Measurements from ENCODE around the gene LINGO3.

DNA sequence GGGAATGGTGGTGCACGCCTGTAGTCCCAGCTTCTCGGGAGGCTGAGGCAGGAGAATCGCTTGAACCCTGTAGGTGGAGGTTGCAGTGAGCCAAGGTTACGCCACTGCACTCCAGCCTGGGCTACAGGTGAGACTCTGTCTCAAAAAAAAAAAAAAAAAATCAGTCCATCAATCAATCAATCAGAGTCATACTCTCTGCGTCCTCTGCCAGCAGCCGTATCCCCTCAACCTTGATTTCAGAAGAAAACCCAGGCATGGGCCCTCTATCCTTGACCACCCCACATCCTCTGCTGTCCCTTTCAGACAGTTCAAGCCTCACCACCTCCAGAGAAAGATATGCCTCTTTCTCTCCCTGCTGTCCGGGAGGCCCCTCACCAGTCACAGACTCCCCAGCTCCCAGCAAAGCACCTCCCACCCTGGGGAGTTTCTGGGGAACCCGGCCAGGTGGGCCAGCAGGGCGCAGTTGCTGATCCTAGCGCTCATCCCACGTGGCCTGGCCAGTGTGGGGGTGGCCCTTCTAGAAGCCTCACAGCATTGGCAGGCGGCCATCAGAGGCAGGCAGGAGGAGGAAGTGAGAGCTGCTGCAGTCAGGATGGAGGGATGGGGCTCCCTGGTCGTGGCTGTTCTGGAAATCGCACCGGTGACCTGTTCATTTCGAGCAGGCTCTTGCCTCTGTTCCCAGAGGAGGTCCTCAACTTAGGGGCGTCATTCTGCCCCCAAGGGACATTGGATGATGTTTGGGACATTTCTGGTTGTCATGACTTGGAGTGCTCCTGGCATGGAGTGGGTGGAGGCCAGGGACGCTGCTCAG lies 41.6 kb downstream of the LINGO3 start:
- TF ChIP-seq ZNF114 (CRISPR knock-in tag; IDR thresholded peaks at IDR 0.05) (no peak), EZH2 (IDR thresholded peaks at IDR 0.05; ENCODE audit: low read depth, unreplicated experiment) (no peak), POLR2AphosphoS5 (IDR thresholded peaks at IDR 0.05; ENCODE audit: low read depth) (no peak), EZH2phosphoT487 (IDR thresholded peaks at IDR 0.05; ENCODE audit: unreplicated experiment) (no peak), ZNF331 (CRISPR knock-in tag; IDR thresholded peaks at IDR 0.05; ENCODE audit: low read depth) (no peak), CREB1 (CRISPR knock-in tag; IDR thresholded peaks at IDR 0.05; ENCODE audit: low read depth) (no peak), JUNB (IDR thresholded peaks at IDR 0.05; ENCODE audit: unreplicated experiment) (no peak), STAT1 (IDR thresholded peaks at IDR 0.05; ENCODE audit: unreplicated experiment) (no peak), NANOG (IDR thresholded peaks at IDR 0.05; ENCODE audit: borderline replicate concordance) (no peak)
- TF ChIP-seq, protein P1, sequence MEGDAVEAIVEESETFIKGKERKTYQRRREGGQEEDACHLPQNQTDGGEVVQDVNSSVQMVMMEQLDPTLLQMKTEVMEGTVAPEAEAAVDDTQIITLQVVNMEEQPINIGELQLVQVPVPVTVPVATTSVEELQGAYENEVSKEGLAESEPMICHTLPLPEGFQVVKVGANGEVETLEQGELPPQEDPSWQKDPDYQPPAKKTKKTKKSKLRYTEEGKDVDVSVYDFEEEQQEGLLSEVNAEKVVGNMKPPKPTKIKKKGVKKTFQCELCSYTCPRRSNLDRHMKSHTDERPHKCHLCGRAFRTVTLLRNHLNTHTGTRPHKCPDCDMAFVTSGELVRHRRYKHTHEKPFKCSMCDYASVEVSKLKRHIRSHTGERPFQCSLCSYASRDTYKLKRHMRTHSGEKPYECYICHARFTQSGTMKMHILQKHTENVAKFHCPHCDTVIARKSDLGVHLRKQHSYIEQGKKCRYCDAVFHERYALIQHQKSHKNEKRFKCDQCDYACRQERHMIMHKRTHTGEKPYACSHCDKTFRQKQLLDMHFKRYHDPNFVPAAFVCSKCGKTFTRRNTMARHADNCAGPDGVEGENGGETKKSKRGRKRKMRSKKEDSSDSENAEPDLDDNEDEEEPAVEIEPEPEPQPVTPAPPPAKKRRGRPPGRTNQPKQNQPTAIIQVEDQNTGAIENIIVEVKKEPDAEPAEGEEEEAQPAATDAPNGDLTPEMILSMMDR (conservative IDR thresholded peaks at IDR 0.05; ENCODE audit: low read depth in 2 of 2): no peak
- TF ChIP-seq, protein P2, sequence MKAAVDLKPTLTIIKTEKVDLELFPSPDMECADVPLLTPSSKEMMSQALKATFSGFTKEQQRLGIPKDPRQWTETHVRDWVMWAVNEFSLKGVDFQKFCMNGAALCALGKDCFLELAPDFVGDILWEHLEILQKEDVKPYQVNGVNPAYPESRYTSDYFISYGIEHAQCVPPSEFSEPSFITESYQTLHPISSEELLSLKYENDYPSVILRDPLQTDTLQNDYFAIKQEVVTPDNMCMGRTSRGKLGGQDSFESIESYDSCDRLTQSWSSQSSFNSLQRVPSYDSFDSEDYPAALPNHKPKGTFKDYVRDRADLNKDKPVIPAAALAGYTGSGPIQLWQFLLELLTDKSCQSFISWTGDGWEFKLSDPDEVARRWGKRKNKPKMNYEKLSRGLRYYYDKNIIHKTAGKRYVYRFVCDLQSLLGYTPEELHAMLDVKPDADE (IDR thresholded peaks at IDR 0.05): no peak
- TF ChIP-seq, protein P3, sequence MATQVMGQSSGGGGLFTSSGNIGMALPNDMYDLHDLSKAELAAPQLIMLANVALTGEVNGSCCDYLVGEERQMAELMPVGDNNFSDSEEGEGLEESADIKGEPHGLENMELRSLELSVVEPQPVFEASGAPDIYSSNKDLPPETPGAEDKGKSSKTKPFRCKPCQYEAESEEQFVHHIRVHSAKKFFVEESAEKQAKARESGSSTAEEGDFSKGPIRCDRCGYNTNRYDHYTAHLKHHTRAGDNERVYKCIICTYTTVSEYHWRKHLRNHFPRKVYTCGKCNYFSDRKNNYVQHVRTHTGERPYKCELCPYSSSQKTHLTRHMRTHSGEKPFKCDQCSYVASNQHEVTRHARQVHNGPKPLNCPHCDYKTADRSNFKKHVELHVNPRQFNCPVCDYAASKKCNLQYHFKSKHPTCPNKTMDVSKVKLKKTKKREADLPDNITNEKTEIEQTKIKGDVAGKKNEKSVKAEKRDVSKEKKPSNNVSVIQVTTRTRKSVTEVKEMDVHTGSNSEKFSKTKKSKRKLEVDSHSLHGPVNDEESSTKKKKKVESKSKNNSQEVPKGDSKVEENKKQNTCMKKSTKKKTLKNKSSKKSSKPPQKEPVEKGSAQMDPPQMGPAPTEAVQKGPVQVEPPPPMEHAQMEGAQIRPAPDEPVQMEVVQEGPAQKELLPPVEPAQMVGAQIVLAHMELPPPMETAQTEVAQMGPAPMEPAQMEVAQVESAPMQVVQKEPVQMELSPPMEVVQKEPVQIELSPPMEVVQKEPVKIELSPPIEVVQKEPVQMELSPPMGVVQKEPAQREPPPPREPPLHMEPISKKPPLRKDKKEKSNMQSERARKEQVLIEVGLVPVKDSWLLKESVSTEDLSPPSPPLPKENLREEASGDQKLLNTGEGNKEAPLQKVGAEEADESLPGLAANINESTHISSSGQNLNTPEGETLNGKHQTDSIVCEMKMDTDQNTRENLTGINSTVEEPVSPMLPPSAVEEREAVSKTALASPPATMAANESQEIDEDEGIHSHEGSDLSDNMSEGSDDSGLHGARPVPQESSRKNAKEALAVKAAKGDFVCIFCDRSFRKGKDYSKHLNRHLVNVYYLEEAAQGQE (IDR thresholded peaks at IDR 0.05; ENCODE audit: unreplicated experiment): no peak
- TF ChIP-seq, protein P4, sequence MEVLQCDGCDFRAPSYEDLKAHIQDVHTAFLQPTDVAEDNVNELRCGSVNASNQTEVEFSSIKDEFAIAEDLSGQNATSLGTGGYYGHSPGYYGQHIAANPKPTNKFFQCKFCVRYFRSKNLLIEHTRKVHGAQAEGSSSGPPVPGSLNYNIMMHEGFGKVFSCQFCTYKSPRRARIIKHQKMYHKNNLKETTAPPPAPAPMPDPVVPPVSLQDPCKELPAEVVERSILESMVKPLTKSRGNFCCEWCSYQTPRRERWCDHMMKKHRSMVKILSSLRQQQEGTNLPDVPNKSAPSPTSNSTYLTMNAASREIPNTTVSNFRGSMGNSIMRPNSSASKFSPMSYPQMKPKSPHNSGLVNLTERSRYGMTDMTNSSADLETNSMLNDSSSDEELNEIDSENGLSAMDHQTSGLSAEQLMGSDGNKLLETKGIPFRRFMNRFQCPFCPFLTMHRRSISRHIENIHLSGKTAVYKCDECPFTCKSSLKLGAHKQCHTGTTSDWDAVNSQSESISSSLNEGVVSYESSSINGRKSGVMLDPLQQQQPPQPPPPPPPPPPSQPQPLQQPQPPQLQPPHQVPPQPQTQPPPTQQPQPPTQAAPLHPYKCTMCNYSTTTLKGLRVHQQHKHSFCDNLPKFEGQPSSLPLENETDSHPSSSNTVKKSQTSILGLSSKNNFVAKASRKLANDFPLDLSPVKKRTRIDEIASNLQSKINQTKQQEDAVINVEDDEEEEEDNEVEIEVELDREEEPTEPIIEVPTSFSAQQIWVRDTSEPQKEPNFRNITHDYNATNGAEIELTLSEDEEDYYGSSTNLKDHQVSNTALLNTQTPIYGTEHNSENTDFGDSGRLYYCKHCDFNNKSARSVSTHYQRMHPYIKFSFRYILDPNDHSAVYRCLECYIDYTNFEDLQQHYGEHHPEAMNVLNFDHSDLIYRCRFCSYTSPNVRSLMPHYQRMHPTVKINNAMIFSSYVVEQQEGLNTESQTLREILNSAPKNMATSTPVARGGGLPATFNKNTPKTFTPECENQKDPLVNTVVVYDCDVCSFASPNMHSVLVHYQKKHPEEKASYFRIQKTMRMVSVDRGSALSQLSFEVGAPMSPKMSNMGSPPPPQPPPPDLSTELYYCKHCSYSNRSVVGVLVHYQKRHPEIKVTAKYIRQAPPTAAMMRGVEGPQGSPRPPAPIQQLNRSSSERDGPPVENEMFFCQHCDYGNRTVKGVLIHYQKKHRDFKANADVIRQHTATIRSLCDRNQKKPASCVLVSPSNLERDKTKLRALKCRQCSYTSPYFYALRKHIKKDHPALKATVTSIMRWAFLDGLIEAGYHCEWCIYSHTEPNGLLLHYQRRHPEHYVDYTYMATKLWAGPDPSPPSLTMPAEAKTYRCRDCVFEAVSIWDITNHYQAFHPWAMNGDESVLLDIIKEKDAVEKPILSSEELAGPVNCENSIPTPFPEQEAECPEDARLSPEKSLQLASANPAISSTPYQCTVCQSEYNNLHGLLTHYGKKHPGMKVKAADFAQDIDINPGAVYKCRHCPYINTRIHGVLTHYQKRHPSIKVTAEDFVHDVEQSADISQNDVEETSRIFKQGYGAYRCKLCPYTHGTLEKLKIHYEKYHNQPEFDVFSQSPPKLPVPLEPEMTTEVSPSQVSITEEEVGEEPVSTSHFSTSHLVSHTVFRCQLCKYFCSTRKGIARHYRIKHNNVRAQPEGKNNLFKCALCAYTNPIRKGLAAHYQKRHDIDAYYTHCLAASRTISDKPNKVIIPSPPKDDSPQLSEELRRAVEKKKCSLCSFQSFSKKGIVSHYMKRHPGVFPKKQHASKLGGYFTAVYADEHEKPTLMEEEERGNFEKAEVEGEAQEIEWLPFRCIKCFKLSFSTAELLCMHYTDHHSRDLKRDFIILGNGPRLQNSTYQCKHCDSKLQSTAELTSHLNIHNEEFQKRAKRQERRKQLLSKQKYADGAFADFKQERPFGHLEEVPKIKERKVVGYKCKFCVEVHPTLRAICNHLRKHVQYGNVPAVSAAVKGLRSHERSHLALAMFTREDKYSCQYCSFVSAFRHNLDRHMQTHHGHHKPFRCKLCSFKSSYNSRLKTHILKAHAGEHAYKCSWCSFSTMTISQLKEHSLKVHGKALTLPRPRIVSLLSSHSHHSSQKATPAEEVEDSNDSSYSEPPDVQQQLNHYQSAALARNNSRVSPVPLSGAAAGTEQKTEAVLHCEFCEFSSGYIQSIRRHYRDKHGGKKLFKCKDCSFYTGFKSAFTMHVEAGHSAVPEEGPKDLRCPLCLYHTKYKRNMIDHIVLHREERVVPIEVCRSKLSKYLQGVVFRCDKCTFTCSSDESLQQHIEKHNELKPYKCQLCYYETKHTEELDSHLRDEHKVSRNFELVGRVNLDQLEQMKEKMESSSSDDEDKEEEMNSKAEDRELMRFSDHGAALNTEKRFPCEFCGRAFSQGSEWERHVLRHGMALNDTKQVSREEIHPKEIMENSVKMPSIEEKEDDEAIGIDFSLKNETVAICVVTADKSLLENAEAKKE (CRISPR knock-in tag; IDR thresholded peaks at IDR 0.05): no peak

Data from GM23338 (cell line).